Testis (tissue), 3 donors: ENCODE data around the gene HOXD12. TPM values are rescaled to one million over a fixed set of nuclear protein-coding genes. Genes with fewer than 3 reads are reported as not detected.
A peak's percentile ranks its signal among the peaks of the same experiment; 100 is the strongest.

Source experiments
- DNase-seq: peaks from one replicate; pipeline ENCODE4 v3.0.0-alpha.2; 2019
- H3K27ac ChIP-seq, 2 donors: fragments of 200-600 bp; sonication (generic); one replicate each; pipeline ENCODE4 v1.5.1; 2019
- H3K27me3 ChIP-seq: fragments of 200-600 bp; sonication (generic); one replicate; pipeline ENCODE4 v1.5.1; 2019
- H3K36me3 ChIP-seq: fragments of 200-600 bp; sonication (generic); one replicate; pipeline ENCODE4 v1.5.1; 2017; ENCODE audit warnings: low read depth; ENCODE audit errors: missing control alignments
- H3K4me1 ChIP-seq: fragments of 200-600 bp; sonication (generic); one replicate; pipeline ENCODE4 v1.5.1; 2019
- H3K4me3 ChIP-seq, 2 donors: fragments of 200-600 bp; sonication (generic); one replicate each; pipeline ENCODE4 v1.5.1; 2017 to 2019
- H3K9me3 ChIP-seq: fragments of 200-600 bp; sonication (generic); one replicate; pipeline ENCODE4 v1.5.1; 2017
- CTCF ChIP-seq, 3 experiments: fragments of 450-650 bp in 2 of 3; fragments of 200-600 bp in 1 of 3; sonication (generic) in 1 of 3; IDR thresholded peaks; one replicate each; pipeline ENCODE4 v1.5.1; 2016 to 2019; ENCODE audit warnings: antibody characterized with exemption in 3 of 3, mild to moderate bottlenecking in 2 of 3, moderate library complexity in 1 of 3
- POLR2A ChIP-seq: fragments of 450-650 bp; IDR thresholded peaks from one replicate; pipeline ENCODE4 v1.6.1; 2017; ENCODE audit warnings: antibody characterized with exemption, mild to moderate bottlenecking, moderate library complexity
- WGBS, 2 donors: methylation state at CpG; one replicate each; pipeline ENCODE4 v1.1.5; 2018; 5-methylcytosine and 5-hydroxymethylcytosine counted together
- intact Hi-C: fragments of 100-400 bp; cut with DNase I; formaldehyde crosslinking; loops from one replicate; pipeline ENCODE4 v1.15.1; 2023; ENCODE audit warnings: low total_unique reads
- polyA plus RNA-seq: library from polyadenylated mRNA; stranded (reverse); fragments of 350-450 nt; fragmentation: Illumina TruSeq; extraction: RNeasy Lipid Tissue Mini Kit (QIAGEN cat#74804); gene quantifications from one replicate; pipeline ENCODE4 v1.2.3, GENCODE V29; 2014; ENCODE audit warnings: low read depth, low replicate concordance; ENCODE audit not compliant: insufficient read depth
- total RNA-seq, 2 donors: library from RNA; depleted of rRNA; stranded (reverse); fragments of >200 nt; gene quantifications; one replicate each; pipeline ENCODE4 v1.2.3, GENCODE V29; 2016

The HOXD12 gene
- total and polyA plus RNA-seq, 3 donors from 2014 or later, result not detected

DNA sequence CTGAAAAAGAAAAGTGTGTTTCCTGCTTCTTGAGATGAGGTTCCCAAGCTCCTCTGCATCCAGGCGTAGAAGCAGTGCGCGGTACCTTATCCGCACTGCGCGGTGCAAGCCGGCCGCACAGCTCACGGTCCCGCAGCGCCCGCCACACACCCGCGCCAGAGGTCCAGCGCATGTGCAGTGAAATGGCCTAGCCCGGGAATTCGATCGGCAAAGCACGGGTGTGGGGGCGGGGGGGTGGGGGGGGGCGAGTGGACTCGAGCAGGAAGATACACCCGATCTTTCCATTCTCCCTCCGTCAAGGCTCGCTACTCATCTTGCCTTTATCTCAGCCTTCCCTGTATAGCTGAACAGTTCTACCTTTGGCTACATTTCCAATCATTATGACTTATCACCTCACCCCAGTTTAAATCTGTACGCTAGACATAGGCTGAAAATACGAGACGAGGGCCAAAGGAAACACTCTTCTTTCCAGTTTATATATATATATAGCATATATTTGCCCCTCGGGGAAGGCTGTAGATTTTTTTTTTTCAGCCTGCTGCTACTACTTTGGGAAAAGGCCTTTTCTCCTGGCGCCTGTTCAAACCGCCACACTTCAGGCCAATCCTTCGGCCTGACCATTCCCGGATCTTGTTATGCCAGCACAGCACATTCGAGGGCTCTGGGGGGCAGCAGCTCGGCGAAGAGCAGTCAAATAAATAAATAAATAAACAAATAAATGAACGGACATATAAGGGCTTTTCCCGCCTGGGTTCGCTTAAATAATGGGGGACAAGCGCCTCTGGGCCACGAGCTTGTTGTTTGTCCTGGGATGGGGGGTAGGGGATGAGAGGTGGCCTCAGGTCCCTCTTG, 40.3 kb downstream of the HOXD12 start:
- Histone ChIP-seq H3K27ac (peak overlapping the region; percentile 79 to 99), H3K9me3 (no peaks in the 10 kb centered on the region), H3K27me3 (no peaks in the 10 kb centered on the region), H3K4me1 (peaks cover 8% of the 10 kb centered on the region), H3K36me3 (no peaks in the 10 kb centered on the region), H3K4me3 (peak overlapping the region; percentile 87 to 89)
- TF ChIP-seq CTCF (IDR thresholded peaks at IDR 0.05) (no peak), POLR2A (no peak)
- WGBS, 2 donors, result 2 to 6% methylated on average over 22 to 41 of the region's 41 CpGs
- intact Hi-C loops, result loop anchor here (1.0 to 10.0 kb wide), 2 partner anchors 315 to 414 kb away; no protein-coding TSS in a partner anchor
- DNase-seq, result peak; percentile 68

- Histone ChIP-seq H3K4me3 (peak overlapping the region; percentile 87 to 89), H3K27ac (peak overlapping the region; percentile 79 to 99)
- 5 to 23% methylated on average over 10 to 45 of the region's 48 CpGs for WGBS, 2 donors
These were observed 41.1 kb downstream of the HOXD12 start for GRCh38 chr2:176140513-176141317.

GRCh38 chr2:176142281-176142680, 42.7 kb downstream of the HOXD12 start:
- Histone ChIP-seq H3K36me3 (no peaks in the 10 kb centered on the region), H3K27ac (no peak overlapping the region), H3K9me3 (no peaks in the 10 kb centered on the region), H3K4me1 (no peaks in the 10 kb centered on the region), H3K27me3 (no peaks in the 10 kb centered on the region), H3K4me3 (no peak overlapping the region)
- intact Hi-C loops, result loop anchor here (10.0 kb wide), 1 partner anchor 313 kb away; no protein-coding TSS in a partner anchor
- DNase-seq, result no peak
- 68 to 76% methylated on average over 2 of the region's 2 CpGs for WGBS, 2 donors
- TF ChIP-seq CTCF (IDR thresholded peaks at IDR 0.05) (no peak), POLR2A (no peak)

More at GRCh38 chr2:176140513-176141317, 41.1 kb downstream of the HOXD12 start:
- intact Hi-C loops, result loop anchor here (1.0 to 10.0 kb wide), 2 partner anchors 314 to 414 kb away; no protein-coding TSS in a partner anchor
- DNase-seq, result peak; percentile 84
- no peaks in the 10 kb centered on the region for H3K27me3 ChIP-seq
- H3K9me3 ChIP-seq, result no peaks in the 10 kb centered on the region
- TF ChIP-seq CTCF (IDR thresholded peaks at IDR 0.05) (peak; percentile 91 to 98 (median 97)), POLR2A (no peak)
- peaks cover under 1% of the 10 kb centered on the region for H3K4me1 ChIP-seq
- H3K36me3 ChIP-seq, result no peaks in the 10 kb centered on the region

DNA sequence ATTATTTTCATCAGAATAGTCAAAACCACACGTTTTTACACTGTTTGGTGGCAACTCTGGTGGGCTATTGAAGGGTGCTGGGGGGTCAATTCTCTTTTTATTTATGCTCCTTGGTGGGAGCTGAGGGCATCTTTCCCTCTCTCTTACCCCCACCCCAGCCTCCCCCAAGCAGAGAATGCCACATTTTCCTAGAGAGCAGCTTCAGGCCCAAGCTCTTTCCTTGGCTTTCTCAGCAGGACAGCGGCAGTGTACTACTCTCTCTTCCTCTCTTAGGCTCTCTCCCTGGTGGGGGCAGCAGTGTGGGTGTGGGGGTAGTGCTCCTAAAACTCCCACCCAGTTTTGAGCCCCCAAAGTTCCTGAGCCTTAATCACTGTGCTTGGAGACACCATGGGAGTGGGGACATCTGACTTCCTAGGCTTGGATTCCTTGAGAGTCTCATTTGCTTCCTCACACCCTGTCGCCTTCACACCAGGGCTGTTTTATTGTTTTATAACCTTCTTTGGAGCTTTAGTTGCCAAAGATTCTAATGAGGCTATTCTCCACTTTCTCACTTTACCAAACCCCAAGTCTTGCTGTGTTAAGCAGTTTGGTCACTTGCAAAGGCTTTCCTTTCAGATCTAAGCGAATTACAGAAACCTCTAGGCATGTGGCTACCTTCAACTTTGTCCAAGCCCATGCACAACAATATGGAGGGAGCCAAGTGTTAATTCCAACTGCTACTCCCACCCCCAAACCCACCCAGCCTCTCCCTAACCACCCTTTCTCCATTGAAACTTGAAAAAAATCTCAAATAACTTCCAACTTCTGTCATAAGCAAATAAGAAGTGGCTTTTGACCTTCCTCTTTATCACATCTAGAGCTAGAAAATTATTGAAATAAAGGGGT, 45.7 kb downstream of the HOXD12 start:
- Histone ChIP-seq H3K36me3 (no peaks in the 10 kb centered on the region), H3K4me1 (peaks cover 20% of the 10 kb centered on the region), H3K4me3 (no peak overlapping the region), H3K27ac (no peak overlapping the region), H3K27me3 (no peaks in the 10 kb centered on the region), H3K9me3 (no peaks in the 10 kb centered on the region)
- WGBS, 2 donors, result 76 to 84% methylated on average over 4 of the region's 4 CpGs
- DNase-seq, result no peak
- intact Hi-C loops, result loop anchor here (10.0 kb wide), 1 partner anchor 309 kb away; no protein-coding TSS in a partner anchor
- TF ChIP-seq CTCF (IDR thresholded peaks at IDR 0.05), result no peak
- no peak for TF ChIP-seq POLR2A
